Neuronal stem cell (in vitro differentiated cells): ENCODE measurements around the gene THOC7.

Source experiments
- DNase-seq: peaks from one replicate; pipeline ENCODE4 v3.0.0-alpha.2; 2013; ENCODE audit warnings: low spot score
- H2AFZ ChIP-seq: one replicate; pipeline ENCODE4 v1.6.1; 2013; ENCODE audit warnings: mild to moderate bottlenecking, low read length, inconsistent platforms
- H2AK5ac ChIP-seq: 2 replicates; pipeline ENCODE4 v1.6.1; 2013; ENCODE audit warnings: low read depth, mild to moderate bottlenecking, inconsistent platforms, low read length, moderate library complexity, mixed read lengths
- H2BK120ac ChIP-seq: 2 replicates; pipeline ENCODE4 v1.6.1; 2013; ENCODE audit warnings: low read depth, mild to moderate bottlenecking, inconsistent platforms, low read length, moderate library complexity, mixed read lengths
- H2BK12ac ChIP-seq: one replicate; pipeline ENCODE4 v1.6.1; 2013; ENCODE audit warnings: low read length, inconsistent platforms
- H2BK15ac ChIP-seq: 2 replicates; pipeline ENCODE4 v1.6.1; 2013; ENCODE audit warnings: mild to moderate bottlenecking, low read length, inconsistent platforms, mixed read lengths
- H2BK5ac ChIP-seq: one replicate; pipeline ENCODE4 v1.6.1; 2013; ENCODE audit warnings: inconsistent platforms, mild to moderate bottlenecking, low read length, moderate library complexity
- H3K14ac ChIP-seq: one replicate; pipeline ENCODE4 v1.6.1; 2013; ENCODE audit warnings: low read length, inconsistent platforms
- H3K18ac ChIP-seq: 2 replicates; pipeline ENCODE4 v1.6.1; 2013; ENCODE audit warnings: low read length, inconsistent platforms
- H3K23ac ChIP-seq: 2 replicates; pipeline ENCODE4 v1.6.1; 2013; ENCODE audit warnings: low read depth, mild to moderate bottlenecking, mixed read lengths, low read length, inconsistent platforms; ENCODE audit not compliant: poor library complexity
- H3K27ac ChIP-seq: replicated peaks from 3 replicates; pipeline ENCODE4 v1.5.1; 2013; ENCODE audit warnings: low read length, inconsistent platforms
- H3K27me3 ChIP-seq, 3 experiments: 2 replicates each; pipeline ENCODE4 v1.6.1; 2013; ENCODE audit warnings: low read length in 3 of 3, mild to moderate bottlenecking in 2 of 3, inconsistent platforms in 1 of 3, low read depth in 1 of 3, mixed read lengths in 1 of 3, moderate library complexity in 1 of 3; ENCODE audit not compliant: control insufficient read depth in 3 of 3, insufficient read depth in 3 of 3
- H3K36me3 ChIP-seq, 2 donors: replicated peaks in 1 of 2; 2 replicates each; pipeline ENCODE4 v1.6.1; 2013; ENCODE audit warnings: low read length in 2 of 2; ENCODE audit not compliant: control insufficient read depth in 2 of 2, insufficient read depth in 2 of 2
- H3K4ac ChIP-seq: 2 replicates; pipeline ENCODE4 v1.6.1; 2013; ENCODE audit warnings: inconsistent platforms, mild to moderate bottlenecking, low read length, moderate library complexity
- H3K4me1 ChIP-seq, 2 donors: 1 replicate in 1 of 2; 2 replicates in 1 of 2; pipeline ENCODE4 v1.6.1; 2013; ENCODE audit warnings: low read length in 2 of 2, low read depth in 1 of 2; ENCODE audit not compliant: control insufficient read depth in 2 of 2, insufficient read depth in 1 of 2
- H3K4me2 ChIP-seq: one replicate; pipeline ENCODE4 v1.6.1; 2013; ENCODE audit warnings: mild to moderate bottlenecking, low read length, inconsistent platforms; ENCODE audit not compliant: insufficient read depth, poor library complexity, severe bottlenecking
- H3K4me3 ChIP-seq, 2 donors: 2 replicates each; pipeline ENCODE4 v1.5.1; 2013; ENCODE audit warnings: low read length in 2 of 2, mild to moderate bottlenecking in 2 of 2, inconsistent platforms in 1 of 2, moderate library complexity in 1 of 2
- H3K79me1 ChIP-seq: one replicate; pipeline ENCODE4 v1.6.1; 2013; ENCODE audit warnings: low read depth, mild to moderate bottlenecking, inconsistent platforms, low read length, moderate library complexity
- H3K9ac ChIP-seq: one replicate; pipeline ENCODE4 v1.6.1; 2013; ENCODE audit warnings: mild to moderate bottlenecking, low read depth, low read length, inconsistent platforms; ENCODE audit not compliant: poor library complexity
- H3K9me3 ChIP-seq, 2 donors: replicated peaks in 1 of 2; 2 replicates each; pipeline versions ENCODE3 to v1.6.1; 2013; ENCODE audit warnings: low read length in 2 of 2, mild to moderate bottlenecking in 2 of 2, inconsistent platforms in 1 of 2, low read depth in 1 of 2, mixed read lengths in 1 of 2, moderate library complexity in 1 of 2; ENCODE audit not compliant: control insufficient read depth in 2 of 2, insufficient read depth in 1 of 2
- H4K8ac ChIP-seq: one replicate; pipeline ENCODE4 v1.6.1; 2013; ENCODE audit warnings: low read depth, mild to moderate bottlenecking, inconsistent platforms, low read length, moderate library complexity
- H4K91ac ChIP-seq: one replicate; pipeline ENCODE4 v1.6.1; 2013; ENCODE audit warnings: low read length, low read depth, mild to moderate bottlenecking, inconsistent platforms; ENCODE audit not compliant: poor library complexity
- WGBS, 2 donors: extraction: QIAGEN DNeasy Blood & Tissue Kit; methylation state at CpG; one replicate each; pipeline ENCODE4 v1.1.7; 2013; ENCODE audit warnings: missing lambda C conversion rate in 2 of 2, mixed read lengths in 1 of 2; ENCODE audit not compliant: insufficient read length in 2 of 2, insufficient replicate concordance in 1 of 2; ENCODE audit errors: extremely low coverage in 2 of 2; 5-methylcytosine and 5-hydroxymethylcytosine counted together

Gene THOC7

DNA sequence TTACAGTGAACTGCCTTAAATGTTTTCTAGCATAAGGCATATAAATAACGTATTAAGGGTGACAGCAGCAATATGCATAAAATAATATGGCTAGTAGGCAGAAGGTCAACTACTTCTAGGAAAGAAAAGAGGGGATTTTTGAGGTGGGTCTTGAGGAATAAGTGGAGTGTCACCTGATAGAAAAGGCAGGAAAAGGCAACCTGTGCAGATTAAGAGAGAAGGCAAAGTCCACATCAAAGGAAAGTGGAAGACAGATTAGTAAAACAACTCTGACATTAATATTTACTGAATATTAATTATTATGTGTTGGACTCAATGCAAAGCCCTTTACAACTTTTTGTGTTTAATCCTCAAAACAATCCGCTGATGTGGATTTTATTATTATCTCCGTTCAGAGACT is 2.8 kb downstream of the THOC7 start:
- peaks cover 4 to 8% of the 10 kb centered on the region in 2 donors for H3K4me1 ChIP-seq
- no peak overlapping the region for H3K23ac ChIP-seq
- H3K4me2 ChIP-seq, result no peak overlapping the region
- H4K8ac ChIP-seq, result no peak overlapping the region
- WGBS, 2 donors, result no CpG with 5 or more reads among the region's 3 CpGs
- no peaks in the 10 kb centered on the region for H3K27me3 ChIP-seq
- DNase-seq, result no peak
- H4K91ac ChIP-seq, result no peak overlapping the region
- peaks cover 6% of the 10 kb centered on the region for H3K79me1 ChIP-seq
- no peak overlapping the region for H3K27ac ChIP-seq
- H2AK5ac ChIP-seq, result no peak overlapping the region
- no peak overlapping the region for H3K4ac ChIP-seq
- no peak overlapping the region for H2BK120ac ChIP-seq
- no peak overlapping the region for H3K4me3 ChIP-seq
- H3K9me3 ChIP-seq, result no peaks in the 10 kb centered on the region
- H2AFZ ChIP-seq, result no peak overlapping the region
- H3K9ac ChIP-seq, result no peak overlapping the region
- H3K18ac ChIP-seq, result no peak overlapping the region
- no peak overlapping the region for H2BK5ac ChIP-seq
- H3K14ac ChIP-seq, result no peak overlapping the region
- H3K36me3 ChIP-seq, result no peaks in the 10 kb centered on the region
- H2BK15ac ChIP-seq, result no peak overlapping the region
- no peak overlapping the region for H2BK12ac ChIP-seq

DNA sequence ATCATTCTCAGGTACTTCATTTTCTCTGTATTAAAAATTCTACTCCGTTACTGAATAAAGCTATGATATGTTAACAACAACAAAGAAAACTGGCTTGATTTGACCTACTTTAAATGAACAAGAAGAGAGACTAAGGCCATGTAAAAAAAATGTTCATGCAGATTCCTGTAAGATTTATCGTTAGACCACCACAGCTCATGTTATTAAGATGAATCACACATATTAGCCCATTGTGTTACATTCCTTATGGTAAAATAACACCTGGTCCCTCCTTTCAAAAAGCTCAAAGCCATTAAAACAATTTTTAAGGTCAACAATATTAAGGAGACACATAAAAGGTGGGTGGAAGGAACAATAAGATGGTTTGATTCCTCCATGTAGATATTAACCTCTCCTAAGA is 6.3 kb downstream of the THOC7 start:
- Histone ChIP-seq H2BK120ac (no peak overlapping the region), H4K91ac (no peak overlapping the region), H3K36me3 (no peaks in the 10 kb centered on the region), H3K4ac (no peak overlapping the region), H3K4me3 (no peak overlapping the region), H2BK5ac (no peak overlapping the region), H4K8ac (no peak overlapping the region), H3K79me1 (no peaks in the 10 kb centered on the region), H3K14ac (no peak overlapping the region), H3K4me1 (peaks cover 2% of the 10 kb centered on the region in 2 donors), H3K18ac (no peak overlapping the region), H3K23ac (no peak overlapping the region), H2AFZ (no peak overlapping the region), H3K9me3 (peaks cover 0 to 2% of the 10 kb centered on the region in 2 donors), H2BK15ac (no peak overlapping the region), H3K27ac (no peak overlapping the region), H3K4me2 (no peak overlapping the region), H3K9ac (no peak overlapping the region), H2AK5ac (no peak overlapping the region), H3K27me3 (no peaks in the 10 kb centered on the region), H2BK12ac (no peak overlapping the region)
- no peak for DNase-seq
- no CpG with 5 or more reads among the region's 2 CpGs for WGBS, 2 donors

DNA sequence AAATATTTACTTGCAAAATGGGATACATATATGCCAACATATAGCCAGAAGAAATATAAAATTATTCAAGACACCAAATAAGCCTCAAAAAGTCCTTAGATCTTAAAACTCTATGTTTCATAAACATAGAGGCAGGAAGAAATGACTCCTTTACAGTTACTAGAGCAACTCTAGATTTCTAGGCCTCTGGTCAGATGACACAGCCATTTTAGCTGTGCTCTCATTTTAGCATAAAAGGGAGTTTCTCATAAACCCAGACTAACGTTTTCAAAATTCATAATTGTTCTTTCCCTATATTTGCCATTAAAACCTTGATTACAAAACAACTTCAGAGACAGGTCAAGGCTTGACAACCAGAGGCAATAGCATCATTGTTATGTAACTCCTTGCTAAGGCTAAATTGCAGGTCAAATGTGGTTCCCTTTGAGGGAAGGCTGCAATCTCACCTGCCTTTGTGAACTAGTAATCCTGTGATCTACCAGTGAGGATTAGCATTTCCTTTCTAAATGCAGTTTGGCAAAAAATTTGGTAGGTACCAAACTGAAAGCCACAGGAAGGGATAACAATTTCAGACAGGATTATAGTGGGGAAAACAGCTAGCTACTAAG is 8.2 kb downstream of the THOC7 start:
- no peak for DNase-seq
- H4K8ac ChIP-seq, result no peak overlapping the region
- no peak overlapping the region for H3K14ac ChIP-seq
- H3K27me3 ChIP-seq, result no peaks in the 10 kb centered on the region
- no peak overlapping the region for H3K9ac ChIP-seq
- H3K36me3 ChIP-seq, result no peaks in the 10 kb centered on the region
- no peak overlapping the region for H2AFZ ChIP-seq
- H2AK5ac ChIP-seq, result no peak overlapping the region
- H3K4ac ChIP-seq, result no peak overlapping the region
- no peak overlapping the region for H2BK12ac ChIP-seq
- H2BK120ac ChIP-seq, result no peak overlapping the region
- no peak overlapping the region for H3K18ac ChIP-seq
- peaks cover 0 to 2% of the 10 kb centered on the region in 2 donors for H3K9me3 ChIP-seq
- no peak overlapping the region for H2BK5ac ChIP-seq
- no peaks in the 10 kb centered on the region for H3K79me1 ChIP-seq
- H3K27ac ChIP-seq, result no peak overlapping the region
- no peak overlapping the region for H3K23ac ChIP-seq
- no peaks in the 10 kb centered on the region for H3K4me1 ChIP-seq
- H3K4me3 ChIP-seq, result no peak overlapping the region
- no CpG with 5 or more reads among the region's 1 CpG for WGBS, 2 donors
- no peak overlapping the region for H2BK15ac ChIP-seq
- no peak overlapping the region for H4K91ac ChIP-seq
- H3K4me2 ChIP-seq, result no peak overlapping the region

DNA sequence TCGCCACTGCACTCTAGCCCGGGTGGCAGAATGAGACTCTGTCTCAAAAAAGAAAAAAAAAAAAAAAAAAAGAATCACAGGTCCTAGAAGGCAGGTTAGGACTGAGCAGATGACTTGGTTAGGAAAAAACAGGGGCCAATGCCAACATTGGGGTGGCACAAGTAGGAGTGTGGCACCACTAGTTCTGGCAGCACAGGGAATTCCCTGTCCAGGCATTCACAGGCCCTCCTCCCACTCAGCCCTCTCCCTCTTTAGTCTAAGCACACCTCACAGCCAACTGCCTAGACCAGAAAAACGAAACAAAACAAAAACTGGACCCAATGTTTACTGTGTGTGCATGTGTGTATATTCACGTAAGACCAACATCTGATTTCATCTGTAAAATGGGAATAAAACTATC is 10.5 kb downstream of the THOC7 start:
- no peaks in the 10 kb centered on the region for H3K27me3 ChIP-seq
- no peak overlapping the region for H2BK12ac ChIP-seq
- H2BK120ac ChIP-seq, result no peak overlapping the region
- no peak overlapping the region for H3K14ac ChIP-seq
- no peak overlapping the region for H2AFZ ChIP-seq
- no peak overlapping the region for H3K18ac ChIP-seq
- no peak overlapping the region for H2AK5ac ChIP-seq
- H3K4ac ChIP-seq, result no peak overlapping the region
- H3K79me1 ChIP-seq, result no peaks in the 10 kb centered on the region
- no peak overlapping the region for H4K8ac ChIP-seq
- no peak overlapping the region for H3K4me2 ChIP-seq
- no peak overlapping the region for H3K23ac ChIP-seq
- H3K36me3 ChIP-seq, result no peaks in the 10 kb centered on the region
- no peak overlapping the region for H3K27ac ChIP-seq
- no peak overlapping the region for H3K9ac ChIP-seq
- no peak overlapping the region for H2BK5ac ChIP-seq
- no peak overlapping the region for H4K91ac ChIP-seq
- H2BK15ac ChIP-seq, result no peak overlapping the region
- no CpG with 5 or more reads among the region's 4 CpGs for WGBS, 2 donors
- peaks cover 2 to 4% of the 10 kb centered on the region in 2 donors for H3K4me1 ChIP-seq
- H3K9me3 ChIP-seq, result peaks cover 0 to 2% of the 10 kb centered on the region in 2 donors
- no peak for DNase-seq
- H3K4me3 ChIP-seq, result no peak overlapping the region
